Measurements from ENCODE around the gene C2orf76. TPM values are rescaled to one million over a fixed set of nuclear protein-coding genes. Genes with fewer than 3 reads are reported as not detected.

Gene C2orf76
- total RNA-seq: 5.9 and 6.6 TPM in 2 replicates

DNA sequence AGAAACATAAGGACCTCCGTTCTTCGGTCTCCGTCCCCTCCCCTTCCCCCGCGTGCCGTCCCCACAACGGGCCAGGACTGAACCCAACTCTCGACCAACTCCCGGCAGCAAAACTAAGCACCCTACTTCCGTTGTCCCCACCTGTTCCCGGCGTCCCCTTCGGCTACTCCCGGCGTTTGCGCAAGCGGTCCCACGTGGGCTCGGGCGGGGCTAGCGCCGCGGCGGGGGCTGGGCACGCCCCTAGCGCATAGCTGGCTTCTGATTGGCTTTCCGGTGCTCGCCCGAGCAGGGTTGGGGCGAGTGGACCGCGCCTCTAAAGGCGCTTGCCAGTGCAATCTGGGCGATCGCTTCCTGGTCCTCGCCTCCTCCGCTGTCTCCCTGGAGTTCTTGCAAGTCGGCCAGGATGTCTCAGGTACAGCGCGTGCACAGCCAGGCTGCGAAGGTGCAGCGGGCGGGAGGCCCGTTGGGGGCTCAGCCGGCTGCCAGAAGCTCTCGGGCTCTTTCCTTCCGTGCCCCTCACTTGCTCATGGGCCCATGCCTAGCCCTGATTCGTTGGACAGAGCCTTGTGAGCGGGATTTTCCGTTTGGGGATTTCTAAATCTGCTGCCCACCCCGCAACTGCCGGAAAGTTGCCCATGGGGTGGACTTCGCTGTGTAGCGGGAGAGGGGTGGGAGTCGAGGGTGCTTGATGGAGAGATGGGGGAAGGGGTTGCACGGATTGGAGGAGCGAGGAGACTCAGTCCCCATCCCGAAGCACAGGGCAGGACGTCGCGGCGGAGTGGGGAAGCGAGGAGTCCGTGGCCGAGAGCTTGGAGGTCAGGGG is at the start of gene C2orf76, which contains the start of gene DBI:
Gene C2orf76 (minus strand): TSS at position 186 of the 823 bp plus-strand sequence. CDS start 26,875 bp downstream, outside the sequence.
Gene DBI (plus strand): TSS at position 329 of the 823 bp plus-strand sequence. CDS start 75 bp downstream, at position 404.

Other genes with a start within 250 kb of the C2orf76 start
- not detected in 2 replicates for gene C1QL2, start 208.1 kb downstream of the C2orf76 start, total RNA-seq
- 0.39 and 5.2 TPM in 2 replicates for gene STEAP3, start 143.0 kb downstream of the C2orf76 start, total RNA-seq
- gene DBI, start 143 bp upstream of the C2orf76 start, total RNA-seq: 40.4 and 47.8 TPM in 2 replicates
- under 0.01 and 0.11 TPM in 2 replicates for gene TMEM37, start 65.0 kb upstream of the C2orf76 start, total RNA-seq
- not detected in 2 replicates for gene SCTR, start 157.6 kb upstream of the C2orf76 start, total RNA-seq
- gene CFAP221, start 177.6 kb upstream of the C2orf76 start, total RNA-seq: not detected in 2 replicates